IPS-NIHi7 (cell line): ENCODE results near the gene MED25.
"Not testable (repeated sequence)": the region's sequence is repeated elsewhere in the genome, so short reads cannot be mapped to it uniquely, and the experiment has no call there.

Experiments
- DNase-seq: peaks from one replicate; pipeline ENCODE4 v3.0.0; 2012; ENCODE audit warnings: mixed read lengths; ENCODE audit errors: extremely low spot score

The MED25 gene

GRCh38 chr19:49814010-49814409, 4.1 kb upstream of the MED25 start:
- DNase-seq: no peak

DNA sequence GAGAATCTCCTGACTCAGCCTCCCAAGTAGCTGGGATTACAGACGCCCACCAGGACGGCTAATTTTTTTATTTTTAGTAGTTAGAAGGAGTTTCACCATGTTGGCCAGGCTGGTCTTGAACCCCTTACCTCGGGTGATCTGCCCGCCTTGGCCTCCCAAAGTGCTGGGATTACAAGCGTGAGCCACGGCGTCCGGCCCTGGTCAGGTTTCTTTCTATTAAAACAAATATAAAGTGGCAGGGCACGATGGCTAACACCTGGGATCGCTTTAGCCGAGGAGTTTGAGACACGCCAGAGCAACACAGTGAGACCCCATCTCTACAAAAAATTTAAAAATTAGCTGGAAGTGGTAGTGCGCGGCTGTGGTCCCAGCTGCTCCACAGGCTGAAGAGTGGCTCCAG, 1.5 kb upstream of the MED25 start:
- no peak for DNase-seq

- no peak for DNase-seq
Measured at GRCh38 chr19:49818649-49819370, 721 bp downstream of the MED25 start.

DNA sequence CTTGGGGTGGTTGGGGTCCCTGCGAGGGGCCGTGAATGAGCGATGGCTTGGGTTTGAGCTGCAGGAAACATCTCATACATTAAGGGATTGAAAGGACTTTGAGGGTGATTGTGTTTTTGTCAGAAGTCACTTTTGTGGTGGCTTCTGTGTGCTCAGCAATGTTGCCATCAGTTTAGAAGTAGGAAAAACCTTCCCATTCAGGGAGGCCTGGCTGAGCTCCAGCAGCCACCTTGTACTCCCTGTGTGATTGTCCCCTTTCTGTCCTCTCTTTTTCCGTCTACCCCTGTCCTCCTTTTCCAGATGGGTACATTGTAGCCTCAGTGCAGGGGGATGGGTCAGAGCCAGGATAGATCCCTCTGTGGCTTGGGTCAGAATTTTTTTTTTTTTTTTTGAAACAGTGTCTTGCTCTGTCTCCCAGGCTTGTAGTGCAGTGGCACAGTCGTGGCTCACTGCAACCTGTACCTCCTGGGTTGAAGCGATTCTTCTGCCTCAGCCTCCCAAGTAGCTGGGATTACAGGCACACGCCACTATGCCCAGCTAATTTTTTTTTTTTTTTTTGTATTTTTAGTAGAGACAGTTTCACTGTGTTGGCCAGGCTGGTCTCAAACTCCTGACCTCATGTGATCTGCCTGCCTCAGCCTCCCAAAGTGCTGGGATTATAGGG, 1.5 kb downstream of the MED25 start:
- DNase-seq: not testable (repeated sequence)

- no peak for DNase-seq
Measured at GRCh38 chr19:49820125-49820524, 2.0 kb downstream of the MED25 start.

- no peak for DNase-seq
Measured at GRCh38 chr19:49823472-49823871, 5.4 kb downstream of the MED25 start.

DNA sequence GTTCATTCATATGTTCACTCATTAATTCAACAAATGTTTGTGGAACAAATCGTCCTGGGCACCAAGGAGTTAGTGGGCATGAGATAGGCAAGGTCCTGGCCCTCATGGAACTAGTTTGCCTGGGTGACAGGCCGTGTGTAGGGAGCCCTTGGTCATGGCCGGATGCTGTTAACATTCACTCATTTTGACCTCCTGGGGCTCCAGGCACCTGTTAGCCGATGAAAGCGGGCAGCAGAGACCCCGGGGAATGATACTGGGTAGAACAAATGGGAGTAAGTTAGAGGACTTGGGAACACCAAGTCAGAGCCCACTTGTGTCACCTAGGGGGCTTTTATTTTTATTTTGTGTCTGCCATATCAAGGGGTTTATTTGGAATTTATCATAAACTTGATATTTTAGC, 6.6 kb downstream of the MED25 start:
- DNase-seq: no peak

DNA sequence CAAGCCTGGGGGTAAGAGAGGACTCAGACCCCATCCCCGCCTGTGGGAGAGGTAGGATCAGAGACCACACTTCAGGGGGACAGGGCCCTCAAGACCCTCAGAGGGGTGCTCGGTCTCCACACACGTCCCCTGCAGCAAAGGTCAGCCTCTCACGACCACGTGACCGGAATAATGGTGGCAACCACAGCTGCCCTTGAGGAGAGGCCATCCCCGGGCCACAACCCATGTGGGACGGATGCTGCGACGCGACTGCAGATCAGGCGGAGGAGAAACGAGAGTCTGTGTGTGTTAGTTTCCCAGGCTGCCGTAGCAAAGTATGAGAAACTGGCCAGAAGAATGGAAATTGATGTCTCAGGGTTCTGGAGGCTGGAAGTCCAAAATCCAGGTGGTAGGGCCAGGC, 8.9 kb downstream of the MED25 start:
- DNase-seq: no peak

DNA sequence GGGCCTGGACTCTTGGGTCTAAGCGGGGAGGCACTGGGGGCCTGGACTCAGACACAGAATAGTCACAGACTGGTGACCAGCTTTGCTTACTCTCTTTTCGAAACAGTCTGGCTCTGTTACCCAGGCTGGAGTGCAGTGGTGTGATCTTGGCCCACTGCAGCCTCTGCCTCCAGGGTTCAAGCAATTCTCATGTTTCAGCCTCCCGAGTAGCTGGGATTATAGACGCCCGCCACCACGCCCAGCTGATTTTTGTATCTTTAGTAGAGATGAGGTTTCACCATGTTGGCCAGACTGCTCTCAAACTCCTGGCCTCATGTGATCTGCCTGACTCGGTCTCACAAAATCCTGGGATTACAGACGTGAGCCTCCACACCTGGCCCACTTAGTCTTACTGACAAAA, 11.1 kb downstream of the MED25 start:
- no peak for DNase-seq

DNA sequence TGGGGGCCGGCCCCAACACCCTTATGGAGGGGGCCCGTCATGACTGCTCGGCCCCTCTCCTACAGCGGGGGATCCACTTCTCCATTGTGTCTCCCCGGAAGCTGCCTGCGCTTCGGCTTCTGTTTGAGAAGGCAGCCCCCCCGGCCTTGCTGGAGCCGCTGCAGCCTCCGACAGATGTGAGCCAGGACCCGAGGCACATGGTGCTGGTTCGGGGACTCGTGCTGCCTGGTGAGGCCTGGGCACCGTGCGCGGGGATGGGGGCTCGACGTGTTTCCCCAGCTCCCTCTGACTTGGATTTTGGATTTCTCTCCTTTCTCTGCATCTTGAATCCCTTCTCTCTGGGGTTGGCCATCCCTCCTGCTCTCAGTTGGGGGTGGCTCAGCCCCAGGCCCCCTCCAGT, 11.6 kb downstream of the MED25 start:
- no peak for DNase-seq

GRCh38 chr19:49830766-49831165, 12.7 kb downstream of the MED25 start:
- DNase-seq: no peak

DNA sequence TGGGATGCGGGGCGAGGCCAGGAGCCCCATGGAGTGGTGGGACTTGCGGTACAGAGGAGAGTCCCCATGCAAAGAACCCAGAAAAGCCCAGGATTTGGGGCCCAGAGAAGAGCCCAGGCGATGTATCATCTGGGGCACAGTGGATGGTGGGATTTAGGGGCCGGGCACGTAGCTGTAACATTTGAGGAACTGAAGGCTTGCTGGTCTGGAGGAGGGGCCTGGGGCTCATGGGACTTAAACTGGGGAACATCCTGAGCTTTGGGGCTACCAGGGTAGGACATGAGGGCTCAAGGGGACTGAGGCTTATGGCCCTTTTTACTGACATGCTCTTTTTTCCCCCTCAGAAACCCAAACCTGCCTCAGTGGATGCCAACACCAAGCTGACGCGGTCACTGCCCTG, 13.5 kb downstream of the MED25 start:
- DNase-seq: no peak

DNA sequence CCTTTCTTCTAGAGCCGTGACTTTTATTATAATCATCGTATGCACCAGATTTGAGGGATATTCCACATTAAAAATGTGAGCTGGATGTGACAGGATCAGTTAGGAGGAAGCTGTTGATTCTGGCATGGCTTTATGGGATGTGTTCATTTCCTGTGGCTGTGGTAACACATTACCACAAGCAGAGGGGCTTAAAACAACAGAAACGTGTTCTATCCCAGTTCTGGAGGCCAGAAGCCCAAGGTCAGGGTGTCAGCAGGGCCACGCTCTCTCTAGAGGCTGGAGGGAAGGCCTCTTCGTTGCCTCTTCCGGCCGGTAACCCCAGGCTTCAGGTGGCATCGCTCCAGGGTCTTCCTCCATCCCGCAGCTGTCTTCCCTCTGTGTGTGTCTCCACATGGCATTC, 14.5 kb downstream of the MED25 start:
- no peak for DNase-seq

GRCh38 chr19:49833599-49833998, 15.5 kb downstream of the MED25 start:
- no peak for DNase-seq

DNA sequence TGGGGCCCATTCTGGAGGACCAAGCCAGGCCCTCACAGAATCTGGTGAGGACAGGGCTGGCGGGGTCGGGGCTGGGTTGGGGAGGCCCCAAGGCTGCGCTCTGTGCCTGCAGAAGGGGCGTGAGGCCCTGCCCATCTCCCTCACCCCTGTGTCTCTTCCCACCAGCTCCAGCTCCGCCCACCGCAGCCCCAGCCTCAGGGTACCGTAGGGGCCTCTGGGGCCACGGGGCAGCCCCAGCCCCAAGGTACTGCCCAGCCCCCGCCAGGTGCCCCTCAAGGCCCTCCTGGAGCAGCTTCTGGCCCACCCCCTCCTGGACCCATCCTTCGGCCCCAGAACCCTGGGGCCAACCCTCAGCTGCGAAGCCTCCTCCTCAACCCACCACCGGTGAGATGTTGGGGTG, 17.5 kb downstream of the MED25 start:
- no peak for DNase-seq

DNA sequence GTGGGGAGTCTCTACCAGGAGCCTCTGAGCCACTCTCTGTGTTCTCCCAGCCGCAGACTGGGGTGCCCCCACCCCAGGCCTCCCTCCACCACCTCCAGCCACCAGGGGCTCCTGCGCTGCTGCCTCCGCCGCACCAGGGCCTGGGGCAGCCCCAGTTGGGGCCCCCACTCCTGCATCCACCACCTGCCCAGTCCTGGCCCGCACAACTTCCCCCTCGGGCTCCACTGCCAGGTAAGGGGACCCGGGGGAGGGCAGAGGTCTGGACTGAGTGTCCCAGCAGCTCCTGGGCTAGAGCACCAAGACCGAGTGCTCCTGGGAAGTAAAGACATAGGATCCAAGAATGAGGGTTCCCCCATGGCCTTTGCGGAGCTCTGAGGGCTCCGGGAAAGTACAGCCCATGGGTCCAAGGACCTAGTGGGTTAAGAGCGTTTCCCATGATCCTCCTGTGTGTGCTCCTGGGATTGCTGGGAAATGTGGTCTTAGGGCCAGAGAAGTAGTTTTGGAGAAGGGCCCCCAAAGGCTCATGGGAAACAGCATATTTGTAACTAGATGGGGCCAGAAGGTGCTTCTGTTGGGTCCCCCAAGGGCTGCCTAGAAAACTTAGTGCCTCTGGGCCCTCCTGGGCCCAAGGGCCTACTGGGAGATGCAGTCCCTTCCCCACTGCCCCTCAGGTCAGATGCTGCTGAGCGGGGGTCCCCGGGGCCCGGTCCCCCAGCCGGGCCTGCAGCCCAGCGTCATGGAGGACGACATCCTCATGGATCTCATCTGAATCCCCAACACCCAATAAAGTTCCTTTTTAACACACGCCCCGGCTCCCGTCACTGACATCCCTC, 18.3 kb downstream of the MED25 start:
- no peak for DNase-seq

- DNase-seq: no peak
Measured at GRCh38 chr19:49837009-49837310, 18.9 kb downstream of the MED25 start.

GRCh38 chr19:49837425-49837824, 19.3 kb downstream of the MED25 start:
- DNase-seq: no peak

DNA sequence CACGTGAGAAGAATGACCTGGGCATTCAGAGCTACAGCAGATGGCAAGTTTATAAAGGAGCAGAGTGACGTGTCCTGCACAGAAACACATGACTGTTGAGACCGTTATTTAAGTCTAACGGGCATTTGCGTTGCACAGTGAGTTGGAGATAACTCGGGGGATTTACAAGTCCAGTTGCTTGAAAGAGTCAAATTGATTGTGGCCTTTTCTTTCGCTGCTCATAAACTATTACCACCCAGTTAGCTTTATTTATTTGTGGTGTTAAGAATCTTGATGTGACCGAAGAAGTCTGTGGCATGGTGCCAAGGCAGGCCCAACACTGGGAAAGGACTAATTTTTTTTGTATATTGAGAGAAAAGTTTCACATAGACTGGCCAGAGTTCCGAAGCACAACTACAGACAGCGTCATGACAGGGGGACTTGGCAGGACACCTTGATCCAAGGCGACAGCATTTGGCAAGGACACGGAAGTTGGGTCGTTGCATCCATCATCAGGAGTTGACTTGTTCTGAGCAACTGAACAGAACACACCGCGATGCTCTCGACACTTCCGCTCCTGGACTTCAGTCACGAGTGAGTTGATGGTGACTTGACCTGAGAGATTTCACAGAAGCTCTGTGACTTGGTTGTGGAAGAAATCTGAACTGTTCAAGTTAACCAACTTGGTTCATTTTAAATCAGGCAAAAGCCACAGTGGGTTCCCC, 20.9 kb downstream of the MED25 start:
- DNase-seq: no peak

DNA sequence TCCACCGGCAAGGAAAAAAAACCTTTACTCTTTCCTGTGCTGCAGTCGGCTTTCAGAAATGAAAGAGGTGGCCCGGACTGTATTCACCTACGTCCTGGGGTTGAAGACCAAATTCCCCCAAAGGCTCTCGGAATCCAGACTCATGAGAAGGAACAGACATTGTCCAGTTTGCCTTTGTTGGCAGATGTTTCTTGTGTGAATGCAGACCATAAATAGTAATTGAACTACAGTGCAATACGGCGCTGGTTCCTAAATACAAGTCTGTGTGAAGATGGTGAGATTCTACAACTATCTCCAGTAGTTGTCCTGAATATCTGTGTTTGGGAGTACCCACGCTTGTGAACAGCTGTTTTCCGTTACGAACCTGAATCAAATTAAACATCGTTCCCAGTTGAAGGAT, 21.6 kb downstream of the MED25 start:
- no peak for DNase-seq

GRCh38 chr19:49840321-49840720, 22.2 kb downstream of the MED25 start:
- no peak for DNase-seq

DNA sequence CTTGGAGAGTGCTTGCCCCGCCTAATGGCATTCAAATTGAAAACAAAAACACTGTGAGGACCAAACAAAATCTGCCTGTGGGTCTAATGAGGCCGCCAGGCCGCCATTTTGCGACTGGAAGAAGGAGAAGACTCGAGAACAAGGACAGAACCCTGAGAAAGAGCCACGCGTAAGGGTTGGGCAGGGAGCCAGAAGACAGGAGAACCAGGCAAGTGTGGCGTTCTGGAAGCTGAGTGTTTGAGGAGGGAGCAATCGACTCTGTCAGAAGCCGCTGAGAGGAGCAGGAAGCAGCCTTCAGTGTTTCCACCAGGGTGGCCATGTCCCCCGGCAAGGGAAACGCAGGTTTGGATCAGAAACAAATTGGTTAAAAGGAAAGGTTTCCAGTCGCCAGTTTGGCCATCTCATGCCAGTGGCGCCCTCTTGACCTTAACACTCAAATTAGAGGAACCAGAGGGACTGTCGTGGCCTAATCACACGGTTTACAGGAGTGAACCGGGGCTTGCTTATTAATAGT, 22.7 kb downstream of the MED25 start:
- DNase-seq: no peak
